ENCODE results near the gene TMF1.

The TMF1 gene

DNA sequence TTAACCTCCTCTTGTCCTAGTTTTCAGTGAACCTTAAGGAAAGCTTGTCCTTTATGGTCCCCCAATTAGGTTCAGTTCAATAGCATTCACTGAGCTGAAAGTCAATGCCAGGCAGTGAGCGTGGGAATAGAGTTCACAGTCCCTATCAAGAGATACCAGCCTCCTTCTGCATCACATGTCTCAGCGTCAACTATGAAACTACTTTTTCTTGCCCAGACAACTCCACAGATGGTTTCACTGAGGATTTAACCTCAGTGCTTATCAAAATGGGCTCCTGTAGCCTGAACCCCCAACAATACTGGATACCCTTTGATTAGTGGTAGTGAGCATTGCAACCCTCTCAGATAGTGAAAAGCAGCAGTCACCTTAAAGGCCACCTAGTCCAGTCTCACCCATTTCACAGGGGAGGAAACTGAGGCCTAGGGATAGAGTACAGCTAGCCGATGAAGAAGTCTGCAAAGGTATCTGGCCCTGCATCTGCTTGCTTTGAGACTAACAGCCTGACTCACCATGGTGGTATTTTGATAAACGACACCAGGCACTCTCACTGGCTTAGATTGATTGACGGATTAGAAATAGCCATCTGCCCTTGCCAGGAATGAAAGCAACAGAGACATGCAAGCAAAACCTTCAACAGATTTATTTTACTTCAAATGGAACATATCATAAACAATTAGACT, 29.6 kb upstream of the TMF1 start:
- DNase-seq (ENCODE audit: low read depth, low spot score), result peak; percentile 58

DNA sequence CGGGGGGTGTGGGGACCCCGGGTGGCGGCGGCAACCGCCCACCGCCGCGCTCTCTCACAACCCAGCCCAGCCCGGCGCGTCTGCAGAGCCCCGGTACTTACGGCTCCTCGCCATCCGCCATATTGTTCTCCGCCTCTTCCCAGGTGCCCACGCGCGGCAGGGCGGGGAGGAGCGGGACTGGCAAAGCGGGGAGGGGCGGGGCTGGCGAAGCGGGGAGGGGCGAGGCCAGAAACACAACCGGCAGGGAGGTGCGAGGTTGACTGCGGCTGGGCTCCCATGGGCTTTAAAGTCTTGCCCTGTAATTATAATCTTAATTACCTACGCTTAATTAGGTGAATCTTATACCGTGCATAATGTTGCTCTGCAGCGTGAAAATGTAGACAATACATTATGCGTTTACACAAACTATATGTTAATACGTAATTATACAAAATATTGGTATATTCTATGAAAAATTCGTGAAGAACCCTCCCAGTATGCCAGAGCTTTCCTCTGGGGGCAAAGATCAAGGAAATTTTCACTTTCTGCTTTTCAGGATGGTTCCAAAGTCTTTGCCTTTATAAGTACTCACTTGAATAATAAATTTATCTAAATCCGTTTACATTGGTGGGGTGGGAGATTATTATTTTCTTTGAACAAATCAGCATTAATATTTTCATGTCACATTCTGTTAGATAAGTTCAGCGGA, 28.2 kb upstream of the TMF1 start, which contains the start of gene UBA3:
TSS of gene UBA3 (minus strand) at position 133 of the 688 bp plus-strand sequence. CDS start at position 121, 12 bp downstream.
- peak; percentile 65 for DNase-seq (ENCODE audit: low read depth, low spot score)

GRCh38 chr3:69079269-69080159, 27.4 kb upstream of the TMF1 start:
- peak; percentile 79 for DNase-seq (ENCODE audit: low read depth, low spot score)

DNA sequence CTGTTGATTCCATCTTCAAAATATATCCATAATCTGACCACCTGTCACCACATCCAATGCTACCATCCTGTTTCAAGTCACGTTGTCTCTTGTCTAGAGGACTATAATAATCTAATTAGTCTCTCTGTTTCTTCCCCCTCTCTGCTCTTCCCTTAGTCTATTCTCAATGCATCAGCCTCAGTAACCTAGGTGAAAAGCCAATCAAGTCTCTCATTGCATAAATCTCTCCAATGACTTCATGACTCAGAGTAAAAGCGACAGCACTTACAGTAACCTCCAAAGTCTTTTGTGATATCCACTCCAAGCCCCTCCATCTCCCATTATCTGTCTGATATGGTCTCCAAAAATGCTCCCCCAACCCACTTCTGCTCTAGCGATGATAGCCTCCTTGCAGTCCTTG, 20.8 kb upstream of the TMF1 start:
- no peak for DNase-seq (ENCODE audit: low read depth, low spot score)

DNA sequence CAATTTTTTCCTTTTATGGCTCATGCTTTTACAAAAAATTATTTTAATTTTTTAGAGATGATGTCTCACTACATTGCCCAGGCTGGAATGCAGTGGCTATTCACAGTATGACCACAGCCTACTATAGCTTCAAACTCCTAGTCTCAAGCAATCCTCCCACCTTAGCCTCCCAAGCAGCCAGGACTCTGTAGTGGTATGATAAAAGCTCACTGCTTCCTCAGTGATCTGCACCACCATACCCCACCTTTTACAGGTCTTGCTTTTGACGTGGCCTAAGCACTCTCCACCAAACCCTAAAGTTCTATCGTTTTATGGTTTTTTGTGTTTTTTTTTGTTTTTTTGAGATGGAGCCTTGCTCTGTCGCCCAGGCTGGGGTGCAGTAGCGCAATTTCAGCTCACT, 14.0 kb upstream of the TMF1 start:
- no peak for DNase-seq (ENCODE audit: low read depth, low spot score)

GRCh38 chr3:69065318-69065964, 13.3 kb upstream of the TMF1 start:
- no peak for DNase-seq (ENCODE audit: low read depth, low spot score)

DNA sequence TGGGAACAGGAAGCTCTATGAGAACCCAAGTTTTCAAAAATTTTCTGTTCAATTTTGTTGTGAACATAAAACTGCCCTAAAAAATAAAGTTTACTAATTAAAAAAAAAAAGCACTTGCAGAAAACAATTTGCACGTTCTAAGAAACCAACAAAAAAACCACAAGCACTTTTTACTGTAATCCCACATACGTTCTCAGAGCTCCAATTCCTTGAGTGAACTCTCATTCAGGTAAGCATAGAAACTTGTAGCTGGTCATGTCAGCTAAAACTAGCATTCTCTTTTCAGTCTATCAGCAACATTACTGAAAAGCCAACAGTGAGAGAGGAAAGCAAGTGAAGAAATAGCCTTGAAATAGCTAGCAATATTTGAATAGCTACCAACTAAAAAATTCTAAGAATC, 11.5 kb upstream of the TMF1 start:
- no peak for DNase-seq (ENCODE audit: low read depth, low spot score)

DNA sequence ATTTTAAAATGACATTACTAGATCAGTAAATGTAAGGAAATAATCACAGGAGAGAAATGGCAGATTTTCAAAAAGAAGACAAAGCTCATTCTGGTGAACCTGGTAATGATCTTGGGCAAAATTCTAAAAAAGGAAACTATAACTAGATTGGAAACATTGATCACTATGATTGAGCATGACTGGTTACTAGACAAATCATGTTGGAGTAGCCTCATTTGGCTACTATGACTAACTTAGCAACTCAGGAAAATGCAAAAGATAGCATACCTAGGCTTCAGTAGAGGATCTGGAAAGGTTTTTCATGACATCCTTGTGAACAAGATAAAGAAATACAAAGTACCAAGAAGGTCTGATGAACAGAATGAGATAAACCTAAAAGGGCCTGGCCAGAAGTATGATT, 7.6 kb upstream of the TMF1 start:
- no peak for DNase-seq (ENCODE audit: low read depth, low spot score)

- DNase-seq (ENCODE audit: low read depth, low spot score), result no peak
Observed at GRCh38 chr3:69058947-69059224, 6.8 kb upstream of the TMF1 start.

DNA sequence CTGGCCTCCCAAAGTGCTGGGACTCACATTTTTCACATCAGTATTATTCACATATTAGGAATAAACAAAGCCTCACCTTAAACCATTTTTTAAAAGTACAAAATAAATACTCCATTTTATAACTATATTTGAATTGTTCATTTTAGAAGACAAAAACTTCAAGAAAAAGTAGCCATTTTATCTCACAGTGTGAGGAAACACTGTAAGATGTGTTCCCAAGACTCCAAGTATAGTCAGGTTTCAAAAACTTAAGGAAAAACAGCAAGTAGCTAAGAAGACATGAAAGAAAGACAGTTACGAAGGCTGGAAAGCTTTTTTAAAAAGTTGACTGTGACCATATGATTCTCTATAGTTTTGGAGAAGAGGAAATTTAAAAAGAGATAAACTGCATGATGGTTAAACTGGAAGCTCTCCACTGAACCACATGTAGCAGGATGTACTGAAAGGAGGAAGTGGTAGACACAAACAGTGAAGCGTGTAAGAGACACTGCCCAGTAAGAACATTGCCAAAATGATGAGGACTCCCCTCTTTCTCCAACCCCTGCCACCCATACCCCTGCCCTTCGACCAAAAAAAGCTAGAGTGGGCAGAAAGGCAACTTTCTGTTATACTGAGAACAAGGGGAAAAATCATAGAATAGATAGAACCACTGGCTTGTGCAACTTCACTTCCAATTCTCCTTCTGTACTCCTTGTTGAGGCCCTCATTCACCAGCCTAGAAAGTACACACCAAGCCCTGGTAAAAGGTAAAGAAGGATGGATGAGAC, 6.2 kb upstream of the TMF1 start:
- DNase-seq (ENCODE audit: low read depth, low spot score), result no peak

DNA sequence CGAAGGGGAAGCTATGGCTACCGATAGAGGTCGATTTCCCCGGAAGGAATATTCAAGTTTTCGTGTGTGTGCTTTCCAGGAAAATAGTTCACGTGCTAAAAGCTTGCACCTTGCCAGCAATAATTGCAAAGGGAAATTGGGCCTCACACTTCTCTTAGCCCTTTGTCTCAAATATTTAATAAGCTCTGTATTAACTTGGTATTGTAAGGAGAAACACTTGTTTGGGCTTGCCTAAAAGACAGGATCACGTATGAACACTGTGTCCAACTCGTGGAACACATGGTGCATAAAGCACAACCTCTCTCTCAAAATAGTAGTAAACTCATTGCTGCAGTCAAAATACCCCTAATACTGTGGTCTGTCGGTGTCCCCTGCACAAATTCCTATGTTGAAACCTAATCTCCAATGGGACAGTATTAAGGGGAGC, 352 bp upstream of the TMF1 start:
- DNase-seq (ENCODE audit: low read depth, low spot score), result no peak

DNA sequence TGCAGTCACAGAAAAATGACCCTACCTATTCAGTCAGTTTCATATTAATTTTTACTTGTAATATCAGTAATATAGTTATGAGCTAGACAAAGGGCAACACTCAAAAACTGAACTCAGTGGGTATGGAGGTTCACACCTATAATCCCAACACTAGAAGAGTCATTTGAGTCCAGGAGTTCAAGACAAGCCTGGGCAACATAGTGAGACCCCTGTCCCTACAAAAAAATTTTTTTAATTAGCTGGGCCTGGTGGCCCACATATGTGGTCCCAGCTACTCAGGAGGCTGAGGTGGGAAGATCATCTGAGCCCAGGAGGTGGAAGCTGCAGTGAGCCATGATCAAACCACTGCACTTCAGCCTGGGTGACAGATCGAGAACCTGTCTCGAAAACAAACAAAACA, 3.1 kb downstream of the TMF1 start:
- DNase-seq (ENCODE audit: low read depth, low spot score), result no peak

- no peak for DNase-seq (ENCODE audit: low read depth, low spot score)
Observed at GRCh38 chr3:69044608-69045007, 7.5 kb downstream of the TMF1 start.

DNA sequence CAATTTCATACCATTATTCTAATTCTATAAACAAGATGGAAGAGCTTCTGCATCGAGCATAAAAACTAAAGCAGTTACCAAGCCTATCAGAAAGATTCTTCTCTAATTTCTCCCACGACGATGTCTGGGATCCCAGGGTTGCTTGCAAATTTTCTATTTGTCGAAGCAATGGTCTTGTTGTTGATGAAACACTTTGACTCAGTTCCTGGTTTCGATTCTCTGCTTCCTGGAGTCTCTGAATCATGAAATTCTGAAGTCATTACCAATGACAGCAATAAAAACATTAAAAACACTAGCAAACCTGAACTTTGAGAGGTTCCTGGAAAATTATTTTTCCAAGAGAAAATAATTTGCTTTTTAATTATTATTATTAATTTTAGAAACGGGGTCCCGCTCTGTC, 18.7 kb downstream of the TMF1 start:
- DNase-seq (ENCODE audit: low read depth, low spot score), result no peak

DNA sequence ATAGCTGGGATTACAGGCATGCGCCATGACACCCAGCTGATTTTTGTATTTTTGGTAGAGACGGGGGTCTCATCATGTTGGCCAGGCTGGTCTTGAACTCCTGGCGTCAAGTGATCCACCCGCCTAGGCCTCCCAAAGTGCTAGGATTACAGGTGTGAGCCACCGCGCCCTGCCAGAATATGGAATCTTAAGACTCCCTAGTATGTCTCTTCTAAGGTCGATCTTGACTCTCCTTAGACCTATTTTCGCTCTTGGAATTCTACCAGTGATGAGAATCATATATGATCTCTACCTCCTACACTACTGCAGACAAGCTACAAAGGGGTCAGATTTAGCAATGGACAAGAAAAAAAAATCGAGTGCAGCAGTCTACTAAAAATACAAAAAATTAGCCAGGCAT, 19.4 kb downstream of the TMF1 start:
- DNase-seq (ENCODE audit: low read depth, low spot score), result no peak

- no peak for DNase-seq (ENCODE audit: low read depth, low spot score)
Observed at GRCh38 chr3:69032142-69032541, 20.0 kb downstream of the TMF1 start.

GRCh38 chr3:69031635-69032034, 20.5 kb downstream of the TMF1 start:
- DNase-seq (ENCODE audit: low read depth, low spot score), result no peak

- no peak for DNase-seq (ENCODE audit: low read depth, low spot score)
Observed at GRCh38 chr3:69020857-69021256, 31.3 kb downstream of the TMF1 start.

- DNase-seq (ENCODE audit: low read depth, low spot score), result no peak
Observed at GRCh38 chr3:69020424-69020823, 31.7 kb downstream of the TMF1 start.

DNA sequence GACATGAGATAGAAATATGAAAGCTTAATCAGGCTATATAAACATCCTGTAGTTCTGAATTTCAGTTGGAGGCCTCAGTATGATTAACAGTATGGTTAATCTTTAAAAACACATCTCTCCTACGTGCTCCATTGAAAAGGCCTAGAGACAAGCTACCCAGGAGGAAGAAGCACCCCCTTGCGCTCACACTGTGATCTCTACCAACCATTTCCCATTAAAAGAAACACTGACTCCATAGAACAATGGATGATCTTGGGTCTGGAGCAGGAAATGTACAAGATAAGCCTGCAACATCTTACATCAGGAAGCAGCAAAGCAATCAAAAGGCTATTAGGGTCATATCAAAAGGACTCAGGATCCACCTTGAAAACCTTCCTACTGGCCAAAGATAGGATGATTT, 35.2 kb downstream of the TMF1 start:
- DNase-seq (ENCODE audit: low read depth, low spot score), result no peak

GRCh38 chr3:69016102-69016501, 36.0 kb downstream of the TMF1 start:
- no peak for DNase-seq (ENCODE audit: low read depth, low spot score)
